Lower leg skin (tissue), 4 donors: ENCODE data around the gene ACBD5. TPM values are rescaled to one million over a fixed set of nuclear protein-coding genes. Genes with fewer than 3 reads are reported as not detected.

Source experiments
- DNase-seq, 2 donors: peaks; one replicate each; pipeline ENCODE4 v3.0.0-alpha.2; 2019; ENCODE audit warnings: low spot score in 2 of 2
- H3K4me3 ChIP-seq: fragments of 200-600 bp; sonication (generic); 2 replicates; pipeline ENCODE4 v1.5.1; 2017; ENCODE audit warnings: mild to moderate bottlenecking, low read depth; ENCODE audit not compliant: poor library complexity, severe bottlenecking
- POLR2A ChIP-seq, 2 donors: fragments of 450-650 bp; IDR thresholded peaks; one replicate each; pipeline ENCODE4 v1.6.1; 2016 to 2017; ENCODE audit warnings: antibody characterized with exemption in 2 of 2, mild to moderate bottlenecking in 1 of 2, moderate library complexity in 1 of 2
- WGBS, 2 donors: methylation state at CpG; one replicate each; pipeline ENCODE4 v1.1.5; 2018; 5-methylcytosine and 5-hydroxymethylcytosine counted together
- intact Hi-C: fragments of 100-400 bp; cut with DNase I; formaldehyde crosslinking; loops from one replicate; pipeline ENCODE4 v1.15.0; 2023; ENCODE audit warnings: low total_unique reads
- total RNA-seq, 4 donors: library from RNA; depleted of rRNA; stranded (reverse); fragments of >200 nt; gene quantifications; one replicate each; pipeline ENCODE4 v1.1.0, GENCODE V29; 2016
- TF ChIP-seq, protein P1 (sequence below), 3 donors: fragments of 450-650 bp; IDR thresholded peaks; one replicate each; pipeline ENCODE4 v1.5.1; 2016; ENCODE audit warnings: antibody characterized with exemption in 3 of 3, mild to moderate bottlenecking in 3 of 3, moderate library complexity in 2 of 3

ACBD5 gene
- total RNA-seq, 4 donors from 2014 or later: 22.3 to 36.8 (median 33.5) TPM

DNA sequence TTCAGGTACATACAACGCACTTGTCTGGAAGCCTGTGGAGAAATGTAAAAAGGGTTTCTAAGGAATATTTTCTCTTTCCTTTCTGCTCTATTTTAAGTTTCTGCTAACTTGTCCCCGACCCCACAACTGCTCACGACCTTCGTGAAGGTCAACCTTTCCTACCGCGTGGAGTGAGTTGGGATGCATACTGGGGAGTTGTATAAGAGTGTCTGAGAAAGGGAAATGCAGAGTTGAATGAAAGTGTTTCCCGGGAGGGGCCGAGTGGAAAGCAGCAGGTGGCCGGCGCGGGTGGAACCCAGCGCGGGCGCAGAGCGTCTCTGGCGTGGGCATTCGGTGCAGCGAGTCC is 17.9 kb upstream of the ACBD5 start:
- DNase-seq: no peak
- peak overlapping the region; percentile 15 for H3K4me3 ChIP-seq
- TF ChIP-seq, protein P1, sequence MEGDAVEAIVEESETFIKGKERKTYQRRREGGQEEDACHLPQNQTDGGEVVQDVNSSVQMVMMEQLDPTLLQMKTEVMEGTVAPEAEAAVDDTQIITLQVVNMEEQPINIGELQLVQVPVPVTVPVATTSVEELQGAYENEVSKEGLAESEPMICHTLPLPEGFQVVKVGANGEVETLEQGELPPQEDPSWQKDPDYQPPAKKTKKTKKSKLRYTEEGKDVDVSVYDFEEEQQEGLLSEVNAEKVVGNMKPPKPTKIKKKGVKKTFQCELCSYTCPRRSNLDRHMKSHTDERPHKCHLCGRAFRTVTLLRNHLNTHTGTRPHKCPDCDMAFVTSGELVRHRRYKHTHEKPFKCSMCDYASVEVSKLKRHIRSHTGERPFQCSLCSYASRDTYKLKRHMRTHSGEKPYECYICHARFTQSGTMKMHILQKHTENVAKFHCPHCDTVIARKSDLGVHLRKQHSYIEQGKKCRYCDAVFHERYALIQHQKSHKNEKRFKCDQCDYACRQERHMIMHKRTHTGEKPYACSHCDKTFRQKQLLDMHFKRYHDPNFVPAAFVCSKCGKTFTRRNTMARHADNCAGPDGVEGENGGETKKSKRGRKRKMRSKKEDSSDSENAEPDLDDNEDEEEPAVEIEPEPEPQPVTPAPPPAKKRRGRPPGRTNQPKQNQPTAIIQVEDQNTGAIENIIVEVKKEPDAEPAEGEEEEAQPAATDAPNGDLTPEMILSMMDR (IDR thresholded peaks at IDR 0.05): no peak
- TF ChIP-seq POLR2A (IDR thresholded peaks at IDR 0.05): no peak
- 7 to 8% methylated on average over 18 of the region's 18 CpGs for WGBS, 2 donors
- intact Hi-C loops: no loop called here

DNA sequence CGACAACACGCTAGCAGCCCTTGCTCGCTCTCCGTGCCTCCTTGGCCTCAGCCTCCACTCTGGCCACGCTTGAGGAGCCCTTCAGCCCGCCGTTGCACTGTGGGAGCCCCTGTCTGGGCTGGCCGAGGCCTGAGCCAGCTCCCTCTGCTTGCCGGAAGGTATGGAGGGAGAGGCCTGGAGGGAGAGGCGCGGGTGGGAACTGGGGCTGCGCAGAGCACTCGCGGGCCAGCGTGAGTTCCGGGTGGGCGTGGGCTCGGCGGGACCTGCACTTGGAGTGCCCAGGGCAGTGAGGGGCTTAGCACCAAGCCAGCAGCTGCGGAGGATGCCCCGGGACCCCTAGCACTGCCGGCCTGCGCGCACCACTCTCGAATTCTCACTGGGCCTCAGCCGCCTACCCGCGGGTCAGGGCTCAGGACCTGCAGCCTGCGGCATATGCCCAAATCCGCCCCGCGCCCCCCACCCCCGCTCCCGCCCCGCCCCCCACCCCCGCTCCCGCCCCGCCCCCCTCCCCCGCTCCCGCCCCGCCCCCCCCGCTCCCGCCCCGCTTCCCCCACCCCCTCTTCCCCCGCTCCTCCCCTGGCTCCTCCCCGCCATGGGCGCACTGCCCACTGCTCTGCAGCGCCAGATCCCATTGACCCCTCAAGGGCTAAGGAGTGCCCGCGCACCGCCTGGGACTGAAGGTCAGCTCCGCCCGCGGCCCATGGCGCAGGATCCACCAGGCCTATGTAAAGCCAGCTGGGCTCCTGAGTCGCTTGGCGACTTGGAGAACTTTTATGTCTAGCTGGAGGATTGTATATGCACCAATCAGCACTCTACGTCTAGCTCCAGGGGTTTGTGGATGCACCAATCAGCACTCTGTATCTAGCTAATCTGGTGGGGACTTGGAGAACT is 15.9 kb upstream of the ACBD5 start:
- TF ChIP-seq, protein P1 (IDR thresholded peaks at IDR 0.05): no peak
- no peak for TF ChIP-seq POLR2A (IDR thresholded peaks at IDR 0.05)
- 95% methylated on average over 32 to 33 of the region's 58 CpGs for WGBS, 2 donors
- DNase-seq: peak in 1 of 2 donors; percentile 58
- H3K4me3 ChIP-seq: no peak overlapping the region
- intact Hi-C loops: no loop called here

DNA sequence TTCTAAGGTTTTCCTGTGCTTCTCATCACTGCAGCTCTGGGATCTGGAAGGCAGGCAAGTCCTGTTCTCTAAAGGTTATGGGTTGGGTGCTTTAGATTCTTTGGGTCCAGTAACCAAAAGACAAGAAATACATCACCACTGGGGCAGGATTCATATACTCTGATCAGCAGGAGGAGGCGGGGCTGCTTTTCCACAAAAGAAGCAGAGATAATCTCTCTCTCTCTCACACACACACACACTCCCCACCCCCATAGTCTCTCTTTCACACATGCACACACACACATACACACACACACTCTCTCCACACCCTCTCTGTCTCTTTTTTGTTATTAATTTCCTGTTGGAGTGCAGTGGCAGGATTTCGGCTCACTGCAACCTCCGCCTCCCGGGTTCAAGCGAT is 13.0 kb upstream of the ACBD5 start:
- no peak for TF ChIP-seq POLR2A (IDR thresholded peaks at IDR 0.05)
- TF ChIP-seq, protein P1 (IDR thresholded peaks at IDR 0.05): no peak
- intact Hi-C loops: no loop called here
- no peak overlapping the region for H3K4me3 ChIP-seq
- WGBS, 2 donors: 92% methylated on average over 5 of the region's 5 CpGs
- DNase-seq: peak in 1 of 2 donors; percentile 43

DNA sequence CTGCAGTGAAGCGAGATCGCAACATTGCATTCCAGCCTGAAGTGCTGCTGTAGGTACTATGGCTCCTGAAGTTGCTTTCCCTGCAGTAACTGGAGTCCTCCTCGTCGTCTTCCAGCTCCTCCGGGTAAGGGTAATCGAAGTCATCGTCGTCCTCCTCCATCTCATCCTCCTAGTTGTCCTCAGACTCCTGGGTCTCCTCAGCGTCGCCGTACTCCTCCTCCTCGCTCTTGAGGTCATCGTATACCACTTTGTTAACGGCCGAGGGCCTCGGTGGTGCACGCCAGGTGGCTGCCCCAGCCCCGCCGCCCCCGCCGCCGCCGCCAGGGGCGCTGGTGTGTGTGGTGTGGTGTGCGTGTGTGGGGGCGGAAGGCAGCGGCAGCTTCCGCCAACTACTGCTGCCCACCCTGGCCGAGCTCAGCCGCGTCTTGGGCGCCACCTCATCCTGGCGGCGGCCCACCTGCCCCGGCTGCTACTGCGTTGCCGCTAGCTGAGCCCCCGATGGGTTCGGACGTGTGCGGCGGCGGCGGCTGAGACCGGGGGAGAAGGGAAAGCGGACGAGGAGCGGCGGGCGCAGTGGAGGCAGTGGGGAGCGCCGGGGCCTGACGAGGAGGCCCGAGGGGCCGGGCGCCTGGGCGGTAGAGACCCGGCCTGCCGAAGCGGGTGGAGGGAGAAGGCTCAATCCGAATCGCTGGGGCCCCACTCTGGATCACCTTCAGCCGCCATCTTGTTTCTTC is 11.8 kb upstream of the ACBD5 start:
- peak; percentile 35 to 92 for DNase-seq
- peak overlapping the region; percentile 46 for H3K4me3 ChIP-seq
- WGBS, 2 donors: 14 to 26% methylated on average over 45 to 47 of the region's 63 CpGs
- no peak for TF ChIP-seq POLR2A (IDR thresholded peaks at IDR 0.05)
- TF ChIP-seq, protein P1 (IDR thresholded peaks at IDR 0.05): no peak
- intact Hi-C loops: no loop called here

DNA sequence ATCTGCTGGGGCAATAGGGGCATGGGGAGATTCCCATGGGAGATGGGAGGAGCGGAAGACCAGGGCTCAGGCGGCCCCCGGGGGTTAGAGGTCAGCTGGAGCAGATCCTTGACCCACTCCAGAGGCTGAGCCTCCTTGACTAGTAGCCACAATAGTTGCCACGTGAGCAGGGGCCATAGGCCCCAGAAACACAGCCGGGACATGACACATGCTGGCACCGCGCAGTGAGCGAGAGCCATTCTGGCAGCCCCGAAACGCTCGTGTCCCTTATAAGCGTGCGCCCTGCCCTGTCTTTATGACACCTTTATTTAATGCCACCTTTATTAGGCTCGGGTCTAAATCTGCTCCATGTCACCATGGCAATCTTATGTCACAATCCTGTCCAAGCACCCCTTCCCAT is 11.0 kb upstream of the ACBD5 start:
- no peak overlapping the region for H3K4me3 ChIP-seq
- intact Hi-C loops: no loop called here
- peak in 1 of 2 donors; percentile 49 for DNase-seq
- 90 to 96% methylated on average over 14 of the region's 14 CpGs for WGBS, 2 donors
- TF ChIP-seq, protein P1 (IDR thresholded peaks at IDR 0.05): no peak
